Globus pallidus (tissue), 1 donor: ENCODE measurements around the gene CEP20.
A peak's percentile ranks its signal among the peaks of the same experiment; 100 is the strongest.

Source experiments
- DNase-seq: peaks from one replicate; pipeline ENCODE4 v3.0.0-alpha.2; 2015; ENCODE audit warnings: low spot score

The CEP20 gene

GRCh38 chr16:15830832-15831451, 57.5 kb downstream of the CEP20 start:
- no peak for DNase-seq

- DNase-seq, result peak; percentile 5
Measured at GRCh38 chr16:15829460-15829859, 58.9 kb downstream of the CEP20 start.

GRCh38 chr16:15827709-15828343, 60.6 kb downstream of the CEP20 start:
- no peak for DNase-seq

GRCh38 chr16:15827299-15827698, 61.1 kb downstream of the CEP20 start:
- no peak for DNase-seq

- no peak for DNase-seq
Measured at GRCh38 chr16:15825750-15826305, 62.6 kb downstream of the CEP20 start.

- DNase-seq, result peak; percentile 3
Measured at GRCh38 chr16:15822957-15823356, 65.4 kb downstream of the CEP20 start.

- DNase-seq, result no peak
Measured at GRCh38 chr16:15820837-15821236, 67.6 kb downstream of the CEP20 start.

- no peak for DNase-seq
Measured at GRCh38 chr16:15819046-15819445, 69.4 kb downstream of the CEP20 start.

GRCh38 chr16:15817446-15817845, 71.0 kb downstream of the CEP20 start:
- no peak for DNase-seq

- no peak for DNase-seq
Measured at GRCh38 chr16:15816228-15816627, 72.2 kb downstream of the CEP20 start.
